CD4-positive, alpha-beta T cell treated with Interleukin-1 beta for 1 hour (primary cell): ENCODE data around the gene WDR76.

Experiments used
- DNase-seq, 2 donors: peaks; one replicate each; pipeline ENCODE4 v3.0.0-alpha.2; 2020 to 2022

Gene WDR76

GRCh38 chr15:43915631-43916325, 89.0 kb downstream of the WDR76 start:
- no peak for DNase-seq

GRCh38 chr15:43916326-43916660, 89.5 kb downstream of the WDR76 start:
- no peak for DNase-seq
